Sigmoid colon (tissue), 7 donors: ENCODE measurements around the gene DEFB129. TPM values are rescaled to one million over a fixed set of nuclear protein-coding genes. Genes with fewer than 3 reads are reported as not detected.

Experiments
- DNase-seq: peaks from one replicate; pipeline ENCODE4 v3.0.0-alpha.2; 2019
- H3K27ac ChIP-seq, 4 donors: fragments of 200-600 bp; sonication (generic); one replicate each; pipeline ENCODE4 v1.5.1; 2016 to 2019; ENCODE audit warnings: mild to moderate bottlenecking in 1 of 4
- H3K27me3 ChIP-seq, 3 donors: fragments of 200-600 bp; sonication (generic); one replicate each; pipeline ENCODE4 v1.5.1; 2019; ENCODE audit warnings: mild to moderate bottlenecking in 1 of 3
- H3K36me3 ChIP-seq, 4 donors: fragments of 200-600 bp; sonication (generic); one replicate each; pipeline ENCODE4 v1.5.1; 2016 to 2019
- H3K4me1 ChIP-seq, 4 donors: fragments of 200-600 bp; sonication (generic); one replicate each; pipeline ENCODE4 v1.5.1; 2017 to 2019
- H3K4me3 ChIP-seq, 4 donors: fragments of 200-600 bp; sonication (generic); one replicate each; pipeline ENCODE4 v1.5.1; 2017 to 2019; ENCODE audit warnings: mild to moderate bottlenecking in 2 of 4, moderate library complexity in 1 of 4
- H3K9me3 ChIP-seq, 4 donors: fragments of 200-600 bp in 3 of 4; sonication (generic) in 3 of 4; one replicate each; pipeline versions ENCODE4 v1.5.1 to v1.6.1; 2013 to 2019
- CTCF ChIP-seq, 4 experiments: fragments of 450-650 bp in 3 of 4; fragments of 200-600 bp in 1 of 4; IDR thresholded peaks; one replicate each; pipeline ENCODE4 v1.5.1; 2016 to 2019; ENCODE audit warnings: antibody characterized with exemption in 4 of 4, mild to moderate bottlenecking in 3 of 4, moderate library complexity in 2 of 4
- EP300 ChIP-seq, 4 donors: sonication (generic); formaldehyde crosslinking; IDR thresholded peaks; one replicate each; pipeline ENCODE4 v1.6.1; 2017; ENCODE audit warnings: antibody characterized with exemption in 4 of 4
- POLR2A ChIP-seq, 2 donors: fragments of 450-650 bp; IDR thresholded peaks; one replicate each; pipeline ENCODE4 v1.6.1; 2016; ENCODE audit warnings: antibody characterized with exemption in 2 of 2, mild to moderate bottlenecking in 2 of 2, moderate library complexity in 2 of 2
- POLR2AphosphoS5 ChIP-seq, 4 donors: sonication (generic); formaldehyde crosslinking; IDR thresholded peaks; one replicate each; pipeline ENCODE4 v1.6.1; 2017; ENCODE audit warnings: antibody characterized with exemption in 4 of 4
- WGBS, 2 donors: extraction: QIAGEN DNeasy Blood & Tissue Kit; methylation state at CpG; one replicate each; pipeline ENCODE4 v1.1.7; 2013; 5-methylcytosine and 5-hydroxymethylcytosine counted together
- intact Hi-C: fragments of 100-400 bp; cut with DNase I; formaldehyde crosslinking; loops from one replicate; pipeline ENCODE4 v1.15.1; 2023
- polyA plus RNA-seq, 3 donors: library from polyadenylated mRNA; stranded (reverse); fragments of 200-250 nt; gene quantifications; one replicate each; pipeline ENCODE4 v1.2.3, GENCODE V29; 2013
- total RNA-seq, 4 donors: library from RNA; depleted of rRNA; stranded (reverse); fragments of >200 nt; gene quantifications; one replicate each; pipeline ENCODE4 v1.1.0, GENCODE V29; 2016
- donor health status: healthy with polysubstance abuse.
- donor health status: Bipolar disorder and iron deficiency.
- donor health status: healthy.

The DEFB129 gene
- total RNA-seq (not detected), polyA plus RNA-seq (not detected)

DNA sequence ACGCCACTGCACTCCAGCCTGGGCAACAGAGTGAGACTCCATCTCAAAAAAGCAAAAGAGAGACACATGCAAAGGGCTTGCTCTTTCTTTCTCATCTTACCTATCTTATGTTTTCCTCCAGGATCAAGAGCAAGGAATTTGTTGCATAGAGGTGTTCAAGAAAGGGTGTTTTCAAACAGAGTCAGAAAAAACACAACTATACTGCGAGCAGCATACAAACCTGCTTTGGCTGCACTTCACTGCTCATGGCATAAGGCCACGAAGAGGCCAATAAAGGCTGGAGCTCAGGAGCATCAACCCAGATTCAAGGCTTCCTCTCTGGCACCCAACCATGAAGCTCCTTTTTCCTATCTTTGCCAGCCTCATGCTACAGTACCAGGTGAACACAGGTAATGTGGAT lies at the start of gene DEFB129:
Gene DEFB129 (plus strand): TSS at position 301 of the 400 bp plus-strand sequence. CDS start 31 bp downstream, at position 332.
- no peaks in the 10 kb centered on the region for H3K27me3 ChIP-seq
- H3K36me3 ChIP-seq = no peaks in the 10 kb centered on the region
- no peak for TF ChIP-seq CTCF (IDR thresholded peaks at IDR 0.05)
- TF ChIP-seq POLR2A (IDR thresholded peaks at IDR 0.05) = no peak
- no peak for TF ChIP-seq EP300 (IDR thresholded peaks at IDR 0.05)
- no peak for TF ChIP-seq POLR2AphosphoS5 (IDR thresholded peaks at IDR 0.05)
- WGBS, 2 donors = 76 to 81% methylated on average over 3 of the region's 3 CpGs
- no peaks in the 10 kb centered on the region for H3K9me3 ChIP-seq
- no peaks in the 10 kb centered on the region for H3K4me1 ChIP-seq
- no peak within 1 kb of the TSS for H3K27ac ChIP-seq
- DNase-seq = no peak
- intact Hi-C loops = no loop called here
- H3K4me3 ChIP-seq = no peak within 1 kb of the TSS

- TF ChIP-seq EP300 (IDR thresholded peaks at IDR 0.05) (no peak), POLR2A (IDR thresholded peaks at IDR 0.05) (no peak), POLR2AphosphoS5 (IDR thresholded peaks at IDR 0.05) (no peak), CTCF (IDR thresholded peaks at IDR 0.05) (no peak)
- no peak for DNase-seq
- no peaks in the 10 kb centered on the region for H3K4me1 ChIP-seq
- peaks cover 0 to 4% (median 0%) of the 10 kb centered on the region in 4 donors for H3K9me3 ChIP-seq
- H3K4me3 ChIP-seq = no peak overlapping the region
- H3K36me3 ChIP-seq = no peaks in the 10 kb centered on the region
- H3K27me3 ChIP-seq = no peaks in the 10 kb centered on the region
- intact Hi-C loops = no loop called here
- no peak overlapping the region for H3K27ac ChIP-seq
- WGBS, 2 donors = 35 to 72% methylated on average over 2 of the region's 2 CpGs
Observed at GRCh38 chr20:184288-184687, 42.8 kb upstream of the DEFB129 start.

DNA sequence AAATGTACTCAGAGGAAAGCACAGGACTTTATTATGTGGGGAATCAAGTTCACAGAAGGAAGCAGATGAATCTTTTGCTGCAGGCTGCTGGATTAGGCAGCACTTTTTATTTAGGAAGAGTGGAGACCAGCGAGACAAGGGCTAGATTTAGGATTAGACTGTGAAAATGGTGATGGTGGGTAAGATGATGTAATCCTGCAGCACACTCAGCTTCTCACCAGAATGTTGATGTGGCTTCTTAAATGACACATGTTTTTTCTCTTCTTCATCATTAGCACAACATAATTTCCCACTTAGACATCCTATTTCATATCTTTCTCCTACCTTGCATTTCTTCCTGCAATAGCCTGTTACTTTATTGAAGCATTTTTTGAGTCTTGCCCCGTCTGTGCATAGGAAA lies 39.3 kb upstream of the DEFB129 start:
- Histone ChIP-seq H3K36me3 (no peaks in the 10 kb centered on the region), H3K27ac (no peak overlapping the region), H3K4me1 (no peaks in the 10 kb centered on the region), H3K9me3 (peaks cover 0 to 4% (median 0%) of the 10 kb centered on the region in 4 donors), H3K27me3 (no peaks in the 10 kb centered on the region), H3K4me3 (no peak overlapping the region)
- no peak for DNase-seq
- 68 to 70% methylated on average over 2 of the region's 2 CpGs for WGBS, 2 donors
- no peak for TF ChIP-seq CTCF (IDR thresholded peaks at IDR 0.05)
- TF ChIP-seq EP300 (IDR thresholded peaks at IDR 0.05) = no peak
- TF ChIP-seq POLR2A (IDR thresholded peaks at IDR 0.05) = no peak
- TF ChIP-seq POLR2AphosphoS5 (IDR thresholded peaks at IDR 0.05) = no peak
- intact Hi-C loops = no loop called here

- DNase-seq = no peak
- Histone ChIP-seq H3K36me3 (no peaks in the 10 kb centered on the region), H3K9me3 (peaks cover 0 to 1% (median 0%) of the 10 kb centered on the region in 4 donors), H3K27ac (no peak within 1 kb of the TSS), H3K4me1 (no peaks in the 10 kb centered on the region), H3K4me3 (no peak within 1 kb of the TSS), H3K27me3 (no peaks in the 10 kb centered on the region)
- 61 to 68% methylated on average over 7 of the region's 7 CpGs for WGBS, 2 donors
- TF ChIP-seq EP300 (IDR thresholded peaks at IDR 0.05) (no peak), POLR2A (IDR thresholded peaks at IDR 0.05) (no peak), POLR2AphosphoS5 (IDR thresholded peaks at IDR 0.05) (no peak), CTCF (IDR thresholded peaks at IDR 0.05) (no peak)
- intact Hi-C loops = no loop called here
Observed at GRCh38 chr20:189611-190010, 37.4 kb upstream of the DEFB129 start, which contains the start of gene DEFB128. Gene DEFB128, minus strand, starts transcription at chr20:189711. Its CDS starts 88 bp downstream, at chr20:189623.

DNA sequence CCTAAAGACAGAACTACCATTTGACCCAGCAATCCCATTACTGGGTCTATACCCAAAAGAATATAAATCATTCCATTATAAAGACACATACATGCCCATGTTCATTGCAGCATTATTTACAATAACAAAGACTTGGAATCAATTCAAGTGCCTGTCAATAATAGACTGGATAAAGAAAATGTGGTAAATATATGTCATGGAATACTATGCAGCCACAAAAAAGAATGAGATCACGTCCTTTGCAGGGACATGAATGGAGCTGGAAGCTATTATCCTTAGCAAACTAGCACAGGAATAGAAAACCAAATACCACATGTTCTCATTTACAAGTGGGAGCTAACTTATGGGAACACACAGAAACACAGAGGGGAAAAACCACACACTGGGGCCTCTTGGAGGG lies 28.8 kb upstream of the DEFB129 start:
- Histone ChIP-seq H3K4me1 (no peaks in the 10 kb centered on the region), H3K27ac (no peak overlapping the region), H3K9me3 (no peaks in the 10 kb centered on the region), H3K27me3 (no peaks in the 10 kb centered on the region), H3K36me3 (no peaks in the 10 kb centered on the region), H3K4me3 (no peak overlapping the region)
- intact Hi-C loops = no loop called here
- TF ChIP-seq POLR2A (IDR thresholded peaks at IDR 0.05) = no peak
- no peak for TF ChIP-seq EP300 (IDR thresholded peaks at IDR 0.05)
- TF ChIP-seq CTCF (IDR thresholded peaks at IDR 0.05) = no peak
- no peak for TF ChIP-seq POLR2AphosphoS5 (IDR thresholded peaks at IDR 0.05)
- no peak for DNase-seq
- 75 to 76% methylated on average over 1 of the region's 1 CpG for WGBS, 2 donors
